Measurements from ENCODE around the gene RERE.

DNA sequence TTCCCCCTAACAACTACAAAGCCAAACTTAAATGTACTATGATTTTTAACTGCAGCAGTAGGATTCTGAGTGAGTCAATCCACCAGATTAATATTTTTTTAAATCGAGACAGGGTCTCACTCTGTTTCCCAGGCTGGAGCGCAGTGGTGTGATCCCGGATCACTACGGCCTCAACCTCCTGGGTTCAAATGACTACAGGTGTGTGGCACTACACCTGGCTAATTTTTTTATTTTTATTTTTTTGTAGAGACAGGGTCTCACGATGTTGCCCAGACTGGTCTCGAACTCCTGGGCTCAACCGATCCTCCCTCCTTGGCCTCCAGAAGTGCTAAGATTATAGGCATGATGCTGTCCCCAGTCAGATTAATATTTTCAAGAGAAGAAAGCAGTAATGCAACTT lies 411.4 kb downstream of the RERE start:
- TF ChIP-seq, protein P1, sequence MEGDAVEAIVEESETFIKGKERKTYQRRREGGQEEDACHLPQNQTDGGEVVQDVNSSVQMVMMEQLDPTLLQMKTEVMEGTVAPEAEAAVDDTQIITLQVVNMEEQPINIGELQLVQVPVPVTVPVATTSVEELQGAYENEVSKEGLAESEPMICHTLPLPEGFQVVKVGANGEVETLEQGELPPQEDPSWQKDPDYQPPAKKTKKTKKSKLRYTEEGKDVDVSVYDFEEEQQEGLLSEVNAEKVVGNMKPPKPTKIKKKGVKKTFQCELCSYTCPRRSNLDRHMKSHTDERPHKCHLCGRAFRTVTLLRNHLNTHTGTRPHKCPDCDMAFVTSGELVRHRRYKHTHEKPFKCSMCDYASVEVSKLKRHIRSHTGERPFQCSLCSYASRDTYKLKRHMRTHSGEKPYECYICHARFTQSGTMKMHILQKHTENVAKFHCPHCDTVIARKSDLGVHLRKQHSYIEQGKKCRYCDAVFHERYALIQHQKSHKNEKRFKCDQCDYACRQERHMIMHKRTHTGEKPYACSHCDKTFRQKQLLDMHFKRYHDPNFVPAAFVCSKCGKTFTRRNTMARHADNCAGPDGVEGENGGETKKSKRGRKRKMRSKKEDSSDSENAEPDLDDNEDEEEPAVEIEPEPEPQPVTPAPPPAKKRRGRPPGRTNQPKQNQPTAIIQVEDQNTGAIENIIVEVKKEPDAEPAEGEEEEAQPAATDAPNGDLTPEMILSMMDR (IDR thresholded peaks at IDR 0.05; ENCODE audit: insufficient read depth, low read length, poor library complexity, severe bottlenecking), result no peak
- no peak for TF ChIP-seq EZH2phosphoT487 (conservative IDR thresholded peaks at IDR 0.05; ENCODE audit: low read length)

All from SU-DHL-6 (cell line).